ENCODE results near the gene CLEC7A. TPM values are rescaled to one million over a fixed set of nuclear protein-coding genes. Genes with fewer than 3 reads are reported as not detected.

Gene CLEC7A
- total and polyA plus RNA-seq, 2 donors (not counting 1 experiment from before 2014, with no cell fraction given), result 0.03 TPM; not detected in 1

- Histone ChIP-seq H2AFZ (ENCODE audit: low read length) (no peak overlapping the region), H3K27ac (ENCODE audit: insufficient read depth, low read length) (no peak overlapping the region), H3K36me3 (ENCODE audit: control insufficient read depth, insufficient read depth, low read length) (no peaks in the 10 kb centered on the region), H3K4me1 (ENCODE audit: control insufficient read depth, extremely low read depth, insufficient read depth, low read length) (no peaks in the 10 kb centered on the region), H3K4me3 (replicated peaks in 1 of 4; ENCODE audit: control extremely low read depth in 1 of 4, insufficient read depth in 1 of 4, low read depth in 3 of 4, low read length in 4 of 4) (no peak overlapping the region), H3K4me2 (ENCODE audit: extremely low read depth, insufficient read depth, low read length) (no peak overlapping the region), H3K9me3 (ENCODE audit: control insufficient read depth, insufficient read depth, low read depth, low read length) (no peaks in the 10 kb centered on the region), H3K79me2 (ENCODE audit: control insufficient read depth, insufficient read depth, low read length) (no peaks in the 10 kb centered on the region), H3K27me3 (ENCODE audit: control insufficient read depth, insufficient read depth, low read length) (no peaks in the 10 kb centered on the region), H4K20me1 (ENCODE audit: control insufficient read depth, extremely low read depth, insufficient read depth, low read length) (no peaks in the 10 kb centered on the region), H3K9ac (ENCODE audit: insufficient read depth, low read length) (no peak overlapping the region)
- no peak for DNase-seq (ENCODE audit: low read depth in 2 of 2)
- TF ChIP-seq EZH2 (IDR thresholded peaks at IDR 0.05; ENCODE audit: low read length, missing control alignments) (no peak), CTCF (conservative IDR thresholded peaks at IDR 0.05 in 1 of 2, IDR thresholded peaks at IDR 0.05 in 1 of 2; ENCODE audit: low read depth in 1 of 2, low read length in 2 of 2) (no peak)
These were observed 29.3 kb upstream of the CLEC7A start for GRCh38 chr12:10159280-10159679.

- Histone ChIP-seq H3K79me2 (ENCODE audit: control insufficient read depth, insufficient read depth, low read length) (no peaks in the 10 kb centered on the region), H3K27me3 (ENCODE audit: control insufficient read depth, insufficient read depth, low read length) (no peaks in the 10 kb centered on the region), H3K27ac (ENCODE audit: insufficient read depth, low read length) (no peak overlapping the region), H3K36me3 (ENCODE audit: control insufficient read depth, insufficient read depth, low read length) (no peaks in the 10 kb centered on the region), H3K4me1 (ENCODE audit: control insufficient read depth, extremely low read depth, insufficient read depth, low read length) (peaks cover under 1% of the 10 kb centered on the region), H4K20me1 (ENCODE audit: control insufficient read depth, extremely low read depth, insufficient read depth, low read length) (no peaks in the 10 kb centered on the region), H3K9ac (ENCODE audit: insufficient read depth, low read length) (no peak overlapping the region), H3K9me3 (ENCODE audit: control insufficient read depth, insufficient read depth, low read depth, low read length) (no peaks in the 10 kb centered on the region), H3K4me3 (replicated peaks in 1 of 4; ENCODE audit: control extremely low read depth in 1 of 4, insufficient read depth in 1 of 4, low read depth in 3 of 4, low read length in 4 of 4) (no peak overlapping the region), H2AFZ (ENCODE audit: low read length) (no peak overlapping the region), H3K4me2 (ENCODE audit: extremely low read depth, insufficient read depth, low read length) (no peak overlapping the region)
- TF ChIP-seq CTCF (conservative IDR thresholded peaks at IDR 0.05 in 1 of 2, IDR thresholded peaks at IDR 0.05 in 1 of 2; ENCODE audit: low read depth in 1 of 2, low read length in 2 of 2) (no peak), EZH2 (IDR thresholded peaks at IDR 0.05; ENCODE audit: low read length, missing control alignments) (no peak)
- DNase-seq (ENCODE audit: low read depth in 2 of 2), result no peak
These were observed 28.4 kb upstream of the CLEC7A start for GRCh38 chr12:10158406-10158805.

GRCh38 chr12:10155966-10156365 is 26.0 kb upstream of the CLEC7A start:
- Histone ChIP-seq H3K4me2 (ENCODE audit: extremely low read depth, insufficient read depth, low read length) (no peak overlapping the region), H3K9me3 (ENCODE audit: control insufficient read depth, insufficient read depth, low read depth, low read length) (no peaks in the 10 kb centered on the region), H3K4me1 (ENCODE audit: control insufficient read depth, extremely low read depth, insufficient read depth, low read length) (peaks cover 2% of the 10 kb centered on the region), H2AFZ (ENCODE audit: low read length) (no peak overlapping the region), H3K9ac (ENCODE audit: insufficient read depth, low read length) (no peak overlapping the region), H3K27me3 (ENCODE audit: control insufficient read depth, insufficient read depth, low read length) (no peaks in the 10 kb centered on the region), H3K27ac (ENCODE audit: insufficient read depth, low read length) (no peak overlapping the region), H4K20me1 (ENCODE audit: control insufficient read depth, extremely low read depth, insufficient read depth, low read length) (no peaks in the 10 kb centered on the region), H3K79me2 (ENCODE audit: control insufficient read depth, insufficient read depth, low read length) (no peaks in the 10 kb centered on the region), H3K36me3 (ENCODE audit: control insufficient read depth, insufficient read depth, low read length) (no peaks in the 10 kb centered on the region), H3K4me3 (replicated peaks in 1 of 4; ENCODE audit: control extremely low read depth in 1 of 4, insufficient read depth in 1 of 4, low read depth in 3 of 4, low read length in 4 of 4) (no peak overlapping the region)
- no peak for TF ChIP-seq EZH2 (IDR thresholded peaks at IDR 0.05; ENCODE audit: low read length, missing control alignments)
- no peak for TF ChIP-seq CTCF (conservative IDR thresholded peaks at IDR 0.05 in 1 of 2, IDR thresholded peaks at IDR 0.05 in 1 of 2; ENCODE audit: low read depth in 1 of 2, low read length in 2 of 2)
- no peak for DNase-seq (ENCODE audit: low read depth in 2 of 2)
